GM19467 (cell line): ENCODE data around the gene SEMA4D.
A peak's percentile ranks its signal among the peaks of the same experiment; 100 is the strongest.

Experiments used
- ATAC-seq: cut with Tn5 transposase; IDR thresholded peaks from one replicate; pipeline ENCODE4 v1.9.1; 2021; ENCODE audit warnings: mild to moderate bottlenecking, moderate library complexity; ENCODE audit not compliant: unreplicated experiment

The SEMA4D gene

DNA sequence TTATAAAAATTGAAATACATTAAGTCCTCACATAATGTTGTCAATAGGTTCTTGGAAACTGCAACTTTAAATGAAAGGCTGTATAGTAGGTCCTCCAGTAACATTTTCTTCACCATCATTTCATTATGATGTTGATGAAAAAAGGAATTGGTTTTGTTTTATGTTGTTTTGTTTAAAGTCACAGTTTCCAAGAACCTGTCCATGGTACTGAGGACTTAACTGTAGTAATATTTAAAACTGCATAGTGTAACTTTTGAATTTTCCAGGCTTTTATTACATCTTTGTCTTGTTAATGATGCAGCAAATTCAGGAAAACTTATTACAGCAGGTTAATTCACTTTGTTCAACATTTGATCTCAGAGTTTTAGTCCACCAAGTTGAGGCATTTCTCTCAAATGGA is 168.0 kb downstream of the SEMA4D start:
- no peak for ATAC-seq

DNA sequence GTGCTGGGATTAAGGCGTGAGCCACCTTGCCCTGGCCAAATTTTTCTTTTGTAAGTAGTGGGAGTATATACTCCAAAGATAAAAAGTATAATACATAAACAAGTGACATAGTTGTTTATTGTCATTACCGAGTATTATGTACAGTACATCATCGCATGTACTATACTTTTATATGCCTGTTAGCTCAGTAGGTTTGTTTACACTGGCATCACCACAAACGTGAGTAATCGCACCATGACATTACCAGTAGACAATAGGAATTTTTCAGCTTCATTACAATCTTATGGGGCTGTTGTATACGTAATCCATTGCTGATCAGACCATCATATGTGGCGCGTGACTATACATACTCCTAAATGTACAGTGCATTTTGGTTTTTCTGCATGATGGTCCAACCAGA is 169.8 kb downstream of the SEMA4D start:
- no peak for ATAC-seq

DNA sequence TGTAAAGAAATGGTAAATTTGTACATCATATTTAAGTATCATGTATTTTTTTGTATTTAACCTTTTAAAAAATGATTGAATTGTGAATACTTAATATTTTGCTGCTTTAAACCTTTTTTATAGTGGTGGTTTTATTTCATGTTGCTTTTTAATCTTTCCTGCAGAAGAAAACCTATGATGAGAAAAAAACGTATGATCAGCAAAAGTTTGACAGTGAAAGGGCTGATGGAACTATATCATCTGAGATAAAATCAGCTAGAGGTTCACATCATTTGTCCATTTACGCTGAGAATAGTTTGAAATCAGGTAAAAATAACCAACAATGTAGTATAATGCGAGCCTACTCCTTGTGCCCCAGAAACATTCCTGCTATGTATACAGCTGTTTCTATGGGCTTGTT is 172.2 kb downstream of the SEMA4D start:
- ATAC-seq = no peak

DNA sequence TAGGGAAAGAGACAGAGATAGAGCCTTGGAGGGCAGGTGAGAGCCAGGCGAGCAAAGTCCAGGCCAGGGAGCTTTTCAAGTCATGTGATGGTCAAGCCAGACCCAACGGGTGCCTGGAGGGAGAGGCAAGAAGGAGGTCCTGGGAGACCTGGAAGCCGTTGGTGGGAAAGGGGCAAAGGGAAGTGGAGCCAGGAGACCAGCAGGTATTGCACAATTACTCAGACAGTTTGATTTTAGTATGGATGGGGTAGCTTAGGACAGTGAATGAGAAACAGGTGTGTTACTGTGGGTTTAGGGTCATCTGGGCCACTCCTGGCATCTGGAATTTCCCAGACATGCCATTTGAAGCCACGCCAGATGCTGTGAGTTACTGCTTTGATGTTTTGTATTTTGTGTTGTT is 174.5 kb downstream of the SEMA4D start:
- ATAC-seq = no peak

DNA sequence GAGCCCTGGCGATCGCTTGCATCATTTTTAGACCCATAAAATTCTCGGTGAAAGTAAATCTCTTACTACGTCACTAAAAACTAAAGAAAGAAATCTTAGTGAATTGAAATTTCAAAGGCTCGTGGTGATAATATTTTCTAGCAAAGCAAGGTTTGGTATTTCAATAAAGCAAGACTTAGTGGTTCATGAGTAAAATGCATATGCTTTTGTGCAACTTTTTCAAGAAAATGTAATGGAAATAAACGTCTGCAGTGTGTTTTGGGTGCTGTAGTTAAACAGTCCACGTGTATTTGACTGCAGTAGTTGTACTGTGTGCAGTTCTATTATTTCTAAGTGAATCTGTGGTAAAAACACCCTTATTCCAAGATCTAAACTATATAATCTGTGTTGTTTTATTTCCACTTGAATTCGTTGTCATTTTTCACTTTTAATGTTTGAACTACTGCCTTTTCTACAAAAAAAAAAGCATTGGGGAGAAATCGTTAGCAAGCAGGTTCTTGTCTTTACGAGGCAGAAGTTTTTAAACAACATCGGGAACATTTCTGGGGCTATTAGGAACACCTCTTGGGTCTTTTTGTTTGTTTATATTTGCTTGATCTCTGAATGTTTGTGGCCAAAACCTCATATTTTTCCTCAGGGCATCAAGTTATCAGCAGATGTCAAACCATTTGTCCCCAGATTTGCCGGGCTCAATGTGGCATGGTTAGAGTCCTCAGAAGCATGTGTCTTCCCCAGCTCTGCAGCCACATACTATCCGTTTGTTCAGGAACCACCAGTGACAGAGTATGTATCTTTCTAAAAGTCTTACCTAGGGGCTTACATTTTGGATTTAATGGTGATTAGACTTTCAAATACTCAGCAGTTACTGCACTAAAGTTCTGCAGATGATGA is 178.7 kb downstream of the SEMA4D start:
- ATAC-seq = no peak

DNA sequence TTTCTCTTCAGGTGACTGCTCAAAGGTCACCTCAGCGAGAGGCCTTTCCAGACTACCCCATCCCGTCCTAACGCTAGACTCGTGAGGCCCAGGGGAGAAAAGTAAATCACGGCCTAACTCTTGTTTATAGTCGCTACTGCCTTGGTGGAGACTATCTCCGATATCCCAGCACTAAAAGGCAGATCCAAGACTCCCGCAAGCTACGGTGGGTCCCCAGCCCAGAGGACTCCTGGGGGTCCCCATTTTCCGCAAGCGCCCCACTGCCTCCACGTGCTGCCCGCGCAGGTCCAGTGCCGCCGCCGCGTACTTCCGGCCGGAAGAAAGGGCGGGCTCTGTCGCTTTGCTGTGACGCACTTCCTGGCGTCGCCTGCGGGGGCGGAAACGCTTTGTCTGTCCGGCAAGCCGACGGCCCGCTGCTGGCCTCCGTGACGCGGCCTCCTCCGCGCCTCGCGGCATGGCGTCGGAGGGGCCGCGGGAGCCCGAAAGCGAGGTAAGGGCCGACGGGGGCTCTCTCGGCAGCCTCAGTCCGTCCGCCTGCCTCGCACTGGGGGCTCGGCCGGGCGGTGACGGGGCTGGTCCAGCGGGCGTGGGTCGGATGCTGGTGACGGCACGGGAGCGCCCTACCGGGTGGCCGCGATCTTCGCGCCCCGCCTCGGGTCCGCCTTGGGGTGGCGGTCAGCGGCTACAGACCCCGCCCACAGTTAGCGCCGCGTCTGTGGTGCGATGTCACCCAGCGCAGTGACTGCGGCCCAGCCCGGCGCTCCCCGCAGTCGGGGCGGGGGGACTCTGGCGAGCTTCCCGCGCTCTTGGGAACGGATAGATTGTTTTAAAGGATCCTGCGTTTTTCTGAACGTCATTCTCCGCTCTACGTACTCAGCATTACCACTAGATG is 179.5 kb downstream of the SEMA4D start, which contains the start of gene SECISBP2:
TSS of gene SECISBP2 (plus strand) at position 378 of the 892 bp plus-strand sequence. CDS start at position 455, 77 bp downstream.
- ATAC-seq = peak; percentile 82

DNA sequence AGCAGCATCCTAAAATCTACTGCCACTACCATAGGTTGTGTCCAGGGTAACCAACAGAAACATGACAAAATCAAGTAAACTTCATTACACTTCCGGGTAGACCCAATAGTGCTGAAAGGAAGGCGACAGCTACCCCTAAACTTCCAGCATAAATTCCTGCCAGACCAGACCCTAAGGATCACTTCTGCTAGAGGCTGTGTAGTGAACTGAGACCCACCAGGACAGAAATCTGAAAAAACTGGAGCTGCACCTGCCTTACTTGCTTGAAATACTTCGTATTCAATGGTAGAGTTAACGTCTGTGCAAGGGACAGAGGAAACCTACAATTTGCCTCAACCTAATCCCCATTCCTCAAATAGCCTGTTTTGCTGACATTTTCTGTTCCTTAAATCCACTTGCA is 180.6 kb downstream of the SEMA4D start:
- no peak for ATAC-seq

DNA sequence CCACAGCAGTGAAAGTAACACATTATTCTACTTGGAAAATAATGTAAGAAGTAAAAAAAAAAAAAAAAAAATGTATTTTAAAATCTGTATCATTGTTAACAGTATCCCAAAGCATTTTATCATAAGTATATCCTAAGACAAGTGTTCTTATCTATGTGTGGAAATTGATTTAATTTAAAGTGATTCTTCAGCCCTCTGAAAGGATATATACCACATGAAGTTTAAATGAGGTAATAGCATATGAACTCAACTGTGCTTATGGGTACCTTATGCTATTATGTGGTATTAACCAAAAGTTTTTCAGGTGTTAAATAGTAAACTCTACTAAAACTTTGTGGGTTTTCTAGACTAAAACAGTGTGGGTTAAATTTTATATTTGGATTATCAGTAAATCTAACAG is 182.4 kb downstream of the SEMA4D start:
- ATAC-seq = no peak

DNA sequence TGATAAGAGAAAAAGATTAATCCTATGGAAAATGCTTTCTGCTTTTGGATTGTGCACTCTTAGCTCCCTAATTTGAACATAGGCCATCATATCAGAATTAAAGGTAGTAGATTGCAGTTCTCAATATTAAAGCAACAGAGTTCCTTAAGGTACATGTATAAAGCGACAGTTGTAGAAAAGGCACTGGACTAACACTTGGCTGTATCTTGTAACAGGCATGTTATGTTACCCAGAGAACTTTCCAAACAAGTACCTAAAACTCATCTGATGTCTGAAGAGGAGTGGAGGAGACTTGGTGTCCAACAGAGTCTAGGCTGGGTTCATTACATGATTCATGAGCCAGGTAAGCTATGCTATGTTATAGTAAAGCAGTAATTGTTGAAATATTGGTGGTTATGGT is 183.0 kb downstream of the SEMA4D start:
- ATAC-seq = no peak

DNA sequence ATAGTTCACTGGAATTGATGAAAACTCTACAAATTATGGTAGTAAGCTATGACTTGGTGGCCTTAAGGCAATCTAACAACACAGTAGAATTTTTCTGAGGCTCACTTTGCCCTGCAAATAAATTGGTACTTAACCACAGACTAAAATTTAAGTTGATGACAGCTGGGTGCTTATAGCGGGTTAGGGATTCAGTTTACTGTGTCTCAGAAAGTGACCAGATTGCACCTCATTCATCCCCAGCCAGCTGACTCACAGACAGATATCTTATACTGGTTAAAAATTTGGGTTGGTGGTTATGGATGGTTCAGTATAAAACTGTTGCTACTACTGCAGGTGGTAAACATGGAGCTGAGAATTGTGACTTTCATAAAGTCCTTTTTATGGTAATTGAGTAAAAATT is 184.1 kb downstream of the SEMA4D start:
- no peak for ATAC-seq

DNA sequence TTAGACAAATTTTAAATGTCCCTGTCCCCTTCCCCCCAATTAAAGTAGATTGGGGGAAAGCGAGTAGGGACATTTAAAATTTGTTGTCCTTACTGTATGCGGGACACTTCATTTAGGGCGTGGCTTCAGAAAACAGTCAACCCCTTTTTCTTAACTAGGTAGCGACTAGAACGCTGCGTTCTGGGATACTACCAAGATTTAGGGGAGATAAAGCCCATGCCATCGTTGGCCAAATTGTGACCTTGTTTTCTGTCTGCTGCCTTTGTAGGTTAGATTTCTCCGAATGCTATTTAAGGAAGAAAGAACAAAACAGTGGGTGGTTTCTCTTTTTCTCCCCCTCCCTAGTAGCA is 185.7 kb downstream of the SEMA4D start:
- no peak for ATAC-seq

DNA sequence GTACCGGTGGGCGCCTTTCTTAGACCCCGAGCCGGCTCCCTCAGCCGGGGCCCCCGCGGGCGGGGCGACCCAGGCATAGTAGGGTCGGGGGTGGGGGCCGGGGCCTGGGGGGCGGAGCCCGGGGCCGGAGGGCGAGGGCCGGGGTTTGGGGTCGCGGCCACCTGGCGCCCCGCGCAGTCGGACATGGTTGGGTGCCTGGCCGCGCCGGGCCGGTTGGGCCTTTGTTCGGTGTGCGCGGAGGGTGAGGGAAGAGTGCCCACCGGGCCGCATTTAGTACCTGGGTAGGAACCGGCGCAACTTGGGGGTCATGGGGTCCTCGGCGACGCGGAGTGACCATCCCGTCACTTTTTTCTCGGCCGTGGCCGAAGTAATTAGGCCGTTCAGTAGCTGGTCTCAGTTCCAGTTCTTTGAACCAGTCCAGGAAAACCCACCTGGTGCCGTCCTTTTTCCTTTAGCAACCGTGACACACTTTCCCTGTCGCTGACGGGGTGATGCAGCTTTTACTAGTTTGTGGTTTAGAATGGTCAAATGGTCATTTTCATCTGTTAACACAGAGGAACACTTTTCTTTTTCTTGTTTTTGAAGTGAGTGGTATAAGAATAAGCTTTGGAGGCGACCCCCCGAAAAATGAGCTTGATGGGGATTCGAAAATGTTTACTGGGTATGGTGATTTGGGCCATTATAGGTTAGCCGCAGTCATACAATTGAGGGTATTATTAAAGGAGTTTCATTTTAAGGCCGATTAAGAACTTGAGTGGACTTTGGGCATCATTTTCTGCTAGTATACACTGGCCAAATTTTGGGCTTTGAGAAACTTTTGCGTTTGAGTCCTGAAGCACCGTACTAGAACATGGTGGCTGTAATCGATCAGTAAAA is 186.3 kb downstream of the SEMA4D start:
- no peak for ATAC-seq
